Neural progenitor cell (in vitro differentiated cells): ENCODE data around the gene TSHZ2. TPM values are rescaled to one million over a fixed set of nuclear protein-coding genes. Genes with fewer than 3 reads are reported as not detected.

ENCODE experiments used
- DNase-seq: peaks from one replicate; pipeline ENCODE4 v3.0.0-alpha.2; 2016; ENCODE audit warnings: low spot score
- H2AFZ ChIP-seq: fragments of 200-600 bp; sonication (generic); replicated peaks from 2 replicates; pipeline ENCODE4 v1.6.1; 2016; ENCODE audit warnings: antibody characterized with exemption
- H3F3A ChIP-seq: fragments of 200-600 bp; sonication (generic); 2 replicates; pipeline ENCODE4 v1.6.1; 2016; ENCODE audit warnings: antibody characterized with exemption, low read depth
- H3K27ac ChIP-seq: fragments of 200-600 bp; sonication (generic); 2 replicates; pipeline ENCODE4 v1.5.1; 2016; ENCODE audit warnings: mild to moderate bottlenecking
- H3K27me3 ChIP-seq: fragments of 200-600 bp; sonication (generic); 2 replicates; pipeline ENCODE4 v1.6.1; 2016; ENCODE audit warnings: mild to moderate bottlenecking, moderate library complexity
- H3K36me3 ChIP-seq: fragments of 200-600 bp; sonication (generic); 2 replicates; pipeline ENCODE4 v1.5.1; 2016
- H3K4me1 ChIP-seq: fragments of 200-600 bp; sonication (generic); 2 replicates; pipeline ENCODE4 v1.6.1; 2016; ENCODE audit warnings: mixed run types
- H3K4me2 ChIP-seq: fragments of 200-600 bp; sonication (generic); 2 replicates; pipeline ENCODE4 v1.6.1; 2016
- H3K4me3 ChIP-seq: fragments of 200-600 bp; sonication (generic); 2 replicates; pipeline ENCODE4 v1.5.1; 2016
- H3K79me2 ChIP-seq: fragments of 200-600 bp; sonication (generic); 2 replicates; pipeline ENCODE4 v1.6.1; 2016; ENCODE audit warnings: low read depth
- H3K9ac ChIP-seq: fragments of 200-600 bp; sonication (generic); 2 replicates; pipeline ENCODE4 v1.6.1; 2016
- H3K9me3 ChIP-seq: fragments of 200-600 bp; sonication (generic); 2 replicates; pipeline ENCODE4 v1.5.1; 2016; ENCODE audit warnings: low read depth
- H4K20me1 ChIP-seq: fragments of 200-600 bp; sonication (generic); 2 replicates; pipeline ENCODE4 v1.6.1; 2016; ENCODE audit warnings: low read depth
- H3K27ac Mint-ChIP-seq: 3 replicates; pipeline ENCODE4 v1.8.0; 2021; ENCODE audit warnings: mixed read lengths
- H3K27me3 Mint-ChIP-seq: 2 replicates; pipeline ENCODE4 v1.8.0; 2022; ENCODE audit warnings: low read depth, mild to moderate bottlenecking, inconsistent platforms, moderate library complexity, mixed read lengths; ENCODE audit not compliant: insufficient read depth
- H3K36me3 Mint-ChIP-seq: 3 replicates; pipeline ENCODE4 v1.8.0; 2021; ENCODE audit warnings: mixed read lengths
- H3K4me1 Mint-ChIP-seq: 3 replicates; pipeline ENCODE4 v1.8.0; 2021; ENCODE audit warnings: mixed read lengths
- H3K4me3 Mint-ChIP-seq: 3 replicates; pipeline ENCODE4 v1.8.0; 2021; ENCODE audit warnings: mild to moderate bottlenecking, moderate library complexity, mixed read lengths
- H3K9me3 Mint-ChIP-seq: 3 replicates; pipeline ENCODE4 v1.8.0; 2020; ENCODE audit warnings: mixed read lengths
- EZH2 ChIP-seq: fragments of 200-600 bp; sonication (generic); IDR thresholded peaks from 2 replicates; pipeline ENCODE4 v1.6.1; 2017; ENCODE audit warnings: antibody characterized with exemption, mild to moderate bottlenecking, moderate library complexity
- EZH2phosphoT487 ChIP-seq: fragments of 200-600 bp; sonication (generic); IDR thresholded peaks from 2 replicates; pipeline ENCODE4 v1.6.1; 2017; ENCODE audit warnings: antibody characterized with exemption
- total RNA-seq: library from RNA; depleted of rRNA; stranded (reverse); fragments of >200 nt; gene quantifications from 2 replicates; pipeline ENCODE4 v1.2.3, GENCODE V29; 2015; ENCODE audit warnings: low replicate concordance
- TF ChIP-seq, protein P1 (sequence below): fragments of 200-600 bp; sonication (generic); IDR thresholded peaks from 2 replicates; pipeline ENCODE4 v1.5.1; 2017; ENCODE audit warnings: antibody characterized with exemption, mild to moderate bottlenecking

The TSHZ2 gene
- total RNA-seq, 1 donor from 2014 or later, result 1.8 TPM

DNA sequence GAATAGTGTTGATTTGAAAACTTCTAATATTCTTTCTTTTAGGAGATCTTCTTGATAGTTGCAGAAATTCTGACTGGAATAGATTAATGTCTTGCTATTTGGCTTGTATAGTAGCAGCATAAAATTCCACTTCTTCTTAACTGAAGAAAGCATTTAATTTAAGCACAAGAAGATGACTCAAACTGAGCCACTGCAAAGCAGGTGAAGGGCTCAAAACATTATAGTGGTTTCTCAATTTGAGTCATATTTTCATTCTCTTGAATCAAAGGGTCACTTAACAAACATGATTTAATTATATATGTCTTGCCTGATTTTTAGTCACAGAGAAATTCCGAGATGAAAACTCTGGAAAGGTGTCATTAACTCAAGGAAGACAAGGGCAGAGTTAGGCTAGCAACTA is 382.2 kb downstream of the TSHZ2 start:
- no peaks in the 10 kb centered on the region for H4K20me1 ChIP-seq
- Mint-ChIP-seq H3K4me1 (peaks cover 11% of the 10 kb centered on the region), H3K4me3 (no peak overlapping the region), H3K36me3 (peaks cover 9% of the 10 kb centered on the region), H3K27me3 (peaks cover 2% of the 10 kb centered on the region), H3K9me3 (peaks cover 40% of the 10 kb centered on the region), H3K27ac (no peak overlapping the region)
- H3F3A ChIP-seq, result peaks cover 5% of the 10 kb centered on the region
- H3K79me2 ChIP-seq, result no peaks in the 10 kb centered on the region
- H3K9me3 ChIP-seq, result no peaks in the 10 kb centered on the region
- no peaks in the 10 kb centered on the region for H3K36me3 ChIP-seq
- TF ChIP-seq EZH2, result no peak
- no peak overlapping the region for H3K9ac ChIP-seq
- no peaks in the 10 kb centered on the region for H3K27me3 ChIP-seq
- H2AFZ ChIP-seq, result no peak overlapping the region
- peaks cover 10% of the 10 kb centered on the region for H3K4me1 ChIP-seq
- H3K4me2 ChIP-seq, result no peak overlapping the region
- no peak overlapping the region for H3K27ac ChIP-seq
- no peak overlapping the region for H3K4me3 ChIP-seq
- no peak for DNase-seq

DNA sequence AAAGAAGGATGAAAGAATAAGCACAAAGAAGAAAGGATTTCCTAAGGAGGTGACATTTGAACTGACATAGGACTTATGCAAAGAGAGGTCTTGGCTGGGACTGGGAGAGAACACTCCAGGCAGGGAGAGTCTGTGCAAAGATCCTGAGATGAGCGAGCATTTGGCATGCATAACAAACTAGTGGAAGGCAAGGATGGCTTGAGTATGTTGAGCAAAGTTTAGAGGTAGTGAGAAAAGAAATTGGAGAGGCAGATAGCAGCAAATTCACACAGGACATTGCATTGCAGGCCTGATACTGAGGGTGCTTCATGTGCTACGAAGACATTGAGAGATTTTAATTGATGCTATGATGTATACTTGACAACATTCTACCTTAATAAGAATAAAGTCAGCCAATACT is 383.6 kb downstream of the TSHZ2 start:
- no peaks in the 10 kb centered on the region for H3K27me3 ChIP-seq
- no peak overlapping the region for H3K27ac Mint-ChIP-seq
- TF ChIP-seq, protein P1, sequence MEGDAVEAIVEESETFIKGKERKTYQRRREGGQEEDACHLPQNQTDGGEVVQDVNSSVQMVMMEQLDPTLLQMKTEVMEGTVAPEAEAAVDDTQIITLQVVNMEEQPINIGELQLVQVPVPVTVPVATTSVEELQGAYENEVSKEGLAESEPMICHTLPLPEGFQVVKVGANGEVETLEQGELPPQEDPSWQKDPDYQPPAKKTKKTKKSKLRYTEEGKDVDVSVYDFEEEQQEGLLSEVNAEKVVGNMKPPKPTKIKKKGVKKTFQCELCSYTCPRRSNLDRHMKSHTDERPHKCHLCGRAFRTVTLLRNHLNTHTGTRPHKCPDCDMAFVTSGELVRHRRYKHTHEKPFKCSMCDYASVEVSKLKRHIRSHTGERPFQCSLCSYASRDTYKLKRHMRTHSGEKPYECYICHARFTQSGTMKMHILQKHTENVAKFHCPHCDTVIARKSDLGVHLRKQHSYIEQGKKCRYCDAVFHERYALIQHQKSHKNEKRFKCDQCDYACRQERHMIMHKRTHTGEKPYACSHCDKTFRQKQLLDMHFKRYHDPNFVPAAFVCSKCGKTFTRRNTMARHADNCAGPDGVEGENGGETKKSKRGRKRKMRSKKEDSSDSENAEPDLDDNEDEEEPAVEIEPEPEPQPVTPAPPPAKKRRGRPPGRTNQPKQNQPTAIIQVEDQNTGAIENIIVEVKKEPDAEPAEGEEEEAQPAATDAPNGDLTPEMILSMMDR, result no peak
- TF ChIP-seq EZH2phosphoT487, result no peak
- no peak for TF ChIP-seq EZH2
- H3K4me1 Mint-ChIP-seq, result peaks cover 23% of the 10 kb centered on the region
- peaks cover 9% of the 10 kb centered on the region for H3K36me3 Mint-ChIP-seq
- no peak overlapping the region for H3K4me2 ChIP-seq
- H3K36me3 ChIP-seq, result no peaks in the 10 kb centered on the region
- no peak overlapping the region for H2AFZ ChIP-seq
- H3K4me3 Mint-ChIP-seq, result no peak overlapping the region
- DNase-seq, result no peak
- peaks cover 19% of the 10 kb centered on the region for H3F3A ChIP-seq
- H3K9me3 ChIP-seq, result no peaks in the 10 kb centered on the region
- peaks cover 31% of the 10 kb centered on the region for H3K9me3 Mint-ChIP-seq
- peaks cover 20% of the 10 kb centered on the region for H3K4me1 ChIP-seq
- H3K9ac ChIP-seq, result no peak overlapping the region
- H3K79me2 ChIP-seq, result no peaks in the 10 kb centered on the region
- no peak overlapping the region for H3K4me3 ChIP-seq
- no peaks in the 10 kb centered on the region for H4K20me1 ChIP-seq
- peaks cover 6% of the 10 kb centered on the region for H3K27me3 Mint-ChIP-seq
- no peak overlapping the region for H3K27ac ChIP-seq

- Histone ChIP-seq H3F3A (peaks cover 25% of the 10 kb centered on the region), H3K79me2 (no peaks in the 10 kb centered on the region), H3K4me1 (peaks cover 29% of the 10 kb centered on the region), H2AFZ (no peak overlapping the region), H3K4me2 (no peak overlapping the region), H3K27ac (no peak overlapping the region), H4K20me1 (no peaks in the 10 kb centered on the region), H3K9me3 (no peaks in the 10 kb centered on the region), H3K4me3 (no peak overlapping the region), H3K36me3 (no peaks in the 10 kb centered on the region), H3K9ac (no peak overlapping the region), H3K27me3 (no peaks in the 10 kb centered on the region)
- H3K9me3 Mint-ChIP-seq, result peaks cover 20% of the 10 kb centered on the region
- peaks cover 9% of the 10 kb centered on the region for H3K36me3 Mint-ChIP-seq
- peaks cover 12% of the 10 kb centered on the region for H3K27me3 Mint-ChIP-seq
- H3K4me3 Mint-ChIP-seq, result no peak overlapping the region
- peak overlapping the region; percentile 1 for H3K27ac Mint-ChIP-seq
- TF ChIP-seq, protein P1, result no peak
- TF ChIP-seq EZH2 (no peak), EZH2phosphoT487 (no peak)
- DNase-seq, result no peak
- H3K4me1 Mint-ChIP-seq, result peaks cover 54% of the 10 kb centered on the region
These were observed 387.3 kb downstream of the TSHZ2 start for GRCh38 chr20:53359425-53359824.

- Histone ChIP-seq H3K4me3 (peak overlapping the region; percentile 12), H4K20me1 (no peaks in the 10 kb centered on the region), H3K9ac (no peak overlapping the region), H3K79me2 (no peaks in the 10 kb centered on the region), H2AFZ (no peak overlapping the region), H3K9me3 (no peaks in the 10 kb centered on the region), H3K4me1 (peaks cover 33% of the 10 kb centered on the region), H3K27me3 (no peaks in the 10 kb centered on the region), H3F3A (peaks cover 29% of the 10 kb centered on the region), H3K27ac (peak overlapping the region; percentile 63), H3K4me2 (peak overlapping the region; percentile 67), H3K36me3 (no peaks in the 10 kb centered on the region)
- peak overlapping the region; percentile 86 for H3K27ac Mint-ChIP-seq
- H3K27me3 Mint-ChIP-seq, result peaks cover 14% of the 10 kb centered on the region
- peaks cover 66% of the 10 kb centered on the region for H3K4me1 Mint-ChIP-seq
- H3K9me3 Mint-ChIP-seq, result peaks cover 13% of the 10 kb centered on the region
- peak overlapping the region; percentile 61 for H3K4me3 Mint-ChIP-seq
- TF ChIP-seq EZH2phosphoT487 (no peak), EZH2 (no peak)
- TF ChIP-seq, protein P1, result no peak
- peak; percentile 87 for DNase-seq
- H3K36me3 Mint-ChIP-seq, result peaks cover 6% of the 10 kb centered on the region
These were observed 388.7 kb downstream of the TSHZ2 start for GRCh38 chr20:53360852-53361251.
